NCI-H774 (cell line): ENCODE results near the gene OR5I1.
A peak's percentile ranks its signal among the peaks of the same experiment; 100 is the strongest.
"Not testable (repeated sequence)": the region's sequence is repeated elsewhere in the genome, so short reads cannot be mapped to it uniquely, and the experiment has no call there.

ENCODE experiments used
- DNase-seq: peaks from one replicate; lab custom pipeline; 2025; lab: John Stamatoyannopoulos, UW

The OR5I1 gene

GRCh38 chr11:55936300-55936699 lies at the start of gene OR5I1:
TSS of gene OR5I1 (minus strand) at chr11:55936400. CDS start at chr11:55936400, 0 bp downstream.
- DNase-seq = no peak

GRCh38 chr11:55970935-55971334 lies 34.7 kb upstream of the OR5I1 start:
- no peak for DNase-seq

GRCh38 chr11:55969845-55970244 lies 33.6 kb upstream of the OR5I1 start, which contains the start of gene OR10AG1:
TSS of gene OR10AG1 (minus strand) at chr11:55969945. CDS start at chr11:55969907, 38 bp downstream.
- no peak for DNase-seq

- DNase-seq = no peak
Observed at GRCh38 chr11:55967914-55968313, 31.7 kb upstream of the OR5I1 start.

GRCh38 chr11:55966391-55966790 lies 30.2 kb upstream of the OR5I1 start:
- no peak for DNase-seq

GRCh38 chr11:55956521-55956920 lies 20.3 kb upstream of the OR5I1 start:
- no peak for DNase-seq

- DNase-seq = no peak
Observed at GRCh38 chr11:55949330-55949729, 13.1 kb upstream of the OR5I1 start.

GRCh38 chr11:55942785-55943392 lies 6.7 kb upstream of the OR5I1 start:
- peak; percentile 21 for DNase-seq

- no peak for DNase-seq
Observed at GRCh38 chr11:55920537-55920936, 15.7 kb downstream of the OR5I1 start.

GRCh38 chr11:55914482-55914881 lies 21.7 kb downstream of the OR5I1 start, which contains the start of gene OR5W2:
TSS of gene OR5W2 (minus strand) at chr11:55914582. CDS start at chr11:55914582, 0 bp downstream.
- DNase-seq = no peak

GRCh38 chr11:55902308-55902707 lies 33.9 kb downstream of the OR5I1 start:
- DNase-seq = no peak

- no peak for DNase-seq
Observed at GRCh38 chr11:55895216-55895615, 41.0 kb downstream of the OR5I1 start.

GRCh38 chr11:55885481-55885880 lies 50.7 kb downstream of the OR5I1 start:
- not testable (repeated sequence) for DNase-seq
